ENCODE data around the gene XPO6.

DNA sequence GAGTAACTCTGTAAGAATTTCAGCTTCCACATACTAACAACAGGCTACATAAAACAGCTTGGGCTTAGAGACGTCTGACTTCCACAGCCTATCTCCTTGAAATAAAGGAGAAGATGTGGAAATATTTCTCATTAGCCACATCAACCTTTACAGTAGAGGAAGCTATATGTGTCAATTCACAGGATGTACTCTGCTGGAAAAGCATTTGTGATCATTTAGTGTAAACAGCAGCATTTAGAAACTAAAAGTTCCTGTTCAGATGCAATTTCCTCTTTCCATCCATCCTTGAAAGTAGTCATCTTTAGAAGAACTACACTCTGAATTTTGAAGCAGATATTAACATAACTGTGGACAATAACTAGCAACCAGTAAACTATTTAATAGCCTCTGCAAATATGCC lies 46.2 kb downstream of the XPO6 start:
- TF ChIP-seq, protein P1, sequence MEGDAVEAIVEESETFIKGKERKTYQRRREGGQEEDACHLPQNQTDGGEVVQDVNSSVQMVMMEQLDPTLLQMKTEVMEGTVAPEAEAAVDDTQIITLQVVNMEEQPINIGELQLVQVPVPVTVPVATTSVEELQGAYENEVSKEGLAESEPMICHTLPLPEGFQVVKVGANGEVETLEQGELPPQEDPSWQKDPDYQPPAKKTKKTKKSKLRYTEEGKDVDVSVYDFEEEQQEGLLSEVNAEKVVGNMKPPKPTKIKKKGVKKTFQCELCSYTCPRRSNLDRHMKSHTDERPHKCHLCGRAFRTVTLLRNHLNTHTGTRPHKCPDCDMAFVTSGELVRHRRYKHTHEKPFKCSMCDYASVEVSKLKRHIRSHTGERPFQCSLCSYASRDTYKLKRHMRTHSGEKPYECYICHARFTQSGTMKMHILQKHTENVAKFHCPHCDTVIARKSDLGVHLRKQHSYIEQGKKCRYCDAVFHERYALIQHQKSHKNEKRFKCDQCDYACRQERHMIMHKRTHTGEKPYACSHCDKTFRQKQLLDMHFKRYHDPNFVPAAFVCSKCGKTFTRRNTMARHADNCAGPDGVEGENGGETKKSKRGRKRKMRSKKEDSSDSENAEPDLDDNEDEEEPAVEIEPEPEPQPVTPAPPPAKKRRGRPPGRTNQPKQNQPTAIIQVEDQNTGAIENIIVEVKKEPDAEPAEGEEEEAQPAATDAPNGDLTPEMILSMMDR (IDR thresholded peaks at IDR 0.05) = no peak
- no peak for TF ChIP-seq POLR2A (IDR thresholded peaks at IDR 0.05)
